ENCODE measurements around the gene BCL2. TPM values are rescaled to one million over a fixed set of nuclear protein-coding genes. Genes with fewer than 3 reads are reported as not detected.

Gene BCL2
- polyA plus RNA-seq, 6 donors from 2014 or later, result 11.8 to 43.0 (median 30.1) TPM

- peak; percentile 64 to 68 for ATAC-seq (ENCODE audit: low read depth in 2 of 2)
- Mint-ChIP-seq H3K4me3 (peak overlapping the region; percentile 78 to 97 (median 94)), H3K36me3 (peaks cover 0 to 12% of the 10 kb centered on the region in 2 donors), H3K27me3 (no peaks in the 10 kb centered on the region), H3K27ac (peak overlapping the region; percentile 90 to 98 (median 96)), H3K9me3 (no peaks in the 10 kb centered on the region), H3K4me1 (peaks cover 73 to 88% (median 88%) of the 10 kb centered on the region in 3 donors)
- DNase-seq, result peak; percentile 54
Observed at GRCh38 chr18:63138436-63139340, 180.9 kb downstream of the BCL2 start.

GRCh38 chr18:63137999-63138435 lies 181.6 kb downstream of the BCL2 start:
- H3K36me3 Mint-ChIP-seq, result peaks cover 0 to 12% of the 10 kb centered on the region in 2 donors
- H3K27ac Mint-ChIP-seq, result peak overlapping the region; percentile 90 to 98 (median 96)
- peak; percentile 72 for DNase-seq
- no peaks in the 10 kb centered on the region for H3K9me3 Mint-ChIP-seq
- H3K4me1 Mint-ChIP-seq, result peaks cover 66 to 84% (median 81%) of the 10 kb centered on the region in 3 donors
- H3K4me3 Mint-ChIP-seq, result peak overlapping the region; percentile 78 to 97 (median 94)
- H3K27me3 Mint-ChIP-seq, result no peaks in the 10 kb centered on the region
- peak; percentile 72 to 73 for ATAC-seq (ENCODE audit: low read depth in 2 of 2)

DNA sequence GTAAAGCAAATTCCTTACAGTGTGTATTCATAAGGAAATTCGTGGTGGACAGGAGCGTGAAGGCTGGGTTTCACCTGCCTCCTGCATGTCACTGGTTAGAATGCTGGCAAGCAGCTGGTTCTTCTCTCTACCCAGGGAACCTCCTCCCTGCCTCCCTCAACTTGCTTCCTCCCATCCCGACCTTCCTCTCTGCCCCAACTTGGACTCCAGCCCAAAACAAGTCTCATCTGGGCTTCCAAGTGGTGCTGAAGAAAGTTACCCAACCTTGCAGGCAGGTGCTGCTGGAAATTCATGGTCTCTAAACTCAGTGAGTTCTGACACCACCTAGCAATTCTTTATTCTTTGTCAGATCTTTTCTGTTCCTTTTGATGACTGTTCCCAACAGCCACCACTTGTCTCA lies 184.5 kb downstream of the BCL2 start:
- no peaks in the 10 kb centered on the region for H3K36me3 Mint-ChIP-seq

GRCh38 chr18:63132819-63133200 lies 186.8 kb downstream of the BCL2 start:
- Mint-ChIP-seq H3K4me3 (no peak overlapping the region), H3K27ac (no peak overlapping the region)
- ATAC-seq (ENCODE audit: low read depth in 2 of 2), result no peak

More for the DNA sequence above, 184.5 kb downstream of the BCL2 start:
- H3K4me1 Mint-ChIP-seq, result peaks cover 44 to 73% (median 62%) of the 10 kb centered on the region in 3 donors
- H3K9me3 Mint-ChIP-seq, result no peaks in the 10 kb centered on the region
- ATAC-seq (ENCODE audit: low read depth in 2 of 2) (no peak), DNase-seq (no peak)
- peak overlapping the region in 1 of 8 donors; percentile 1 for H3K4me3 Mint-ChIP-seq
- H3K27me3 Mint-ChIP-seq, result no peaks in the 10 kb centered on the region
- H3K27ac Mint-ChIP-seq, result peak overlapping the region in 4 of 6 donors; percentile 3 to 95 (median 88)

GRCh38 chr18:63131959-63132818 lies 187.4 kb downstream of the BCL2 start:
- ATAC-seq (ENCODE audit: low read depth in 2 of 2) (no peak), DNase-seq (no peak)
- no peaks in the 10 kb centered on the region for H3K27me3 Mint-ChIP-seq
- H3K4me1 Mint-ChIP-seq, result peaks cover 22 to 50% (median 39%) of the 10 kb centered on the region in 3 donors
- no peak overlapping the region for H3K4me3 Mint-ChIP-seq
- H3K9me3 Mint-ChIP-seq, result no peaks in the 10 kb centered on the region
- H3K36me3 Mint-ChIP-seq, result peaks cover 0 to 5% of the 10 kb centered on the region in 2 donors
- H3K27ac Mint-ChIP-seq, result peak overlapping the region in 4 of 6 donors; percentile 51 to 94 (median 58)

More at GRCh38 chr18:63132819-63133200, 186.8 kb downstream of the BCL2 start:
- DNase-seq, result no peak
- Mint-ChIP-seq H3K27me3 (no peaks in the 10 kb centered on the region), H3K4me1 (peaks cover 27 to 56% (median 41%) of the 10 kb centered on the region in 3 donors), H3K36me3 (no peaks in the 10 kb centered on the region), H3K9me3 (no peaks in the 10 kb centered on the region)

DNA sequence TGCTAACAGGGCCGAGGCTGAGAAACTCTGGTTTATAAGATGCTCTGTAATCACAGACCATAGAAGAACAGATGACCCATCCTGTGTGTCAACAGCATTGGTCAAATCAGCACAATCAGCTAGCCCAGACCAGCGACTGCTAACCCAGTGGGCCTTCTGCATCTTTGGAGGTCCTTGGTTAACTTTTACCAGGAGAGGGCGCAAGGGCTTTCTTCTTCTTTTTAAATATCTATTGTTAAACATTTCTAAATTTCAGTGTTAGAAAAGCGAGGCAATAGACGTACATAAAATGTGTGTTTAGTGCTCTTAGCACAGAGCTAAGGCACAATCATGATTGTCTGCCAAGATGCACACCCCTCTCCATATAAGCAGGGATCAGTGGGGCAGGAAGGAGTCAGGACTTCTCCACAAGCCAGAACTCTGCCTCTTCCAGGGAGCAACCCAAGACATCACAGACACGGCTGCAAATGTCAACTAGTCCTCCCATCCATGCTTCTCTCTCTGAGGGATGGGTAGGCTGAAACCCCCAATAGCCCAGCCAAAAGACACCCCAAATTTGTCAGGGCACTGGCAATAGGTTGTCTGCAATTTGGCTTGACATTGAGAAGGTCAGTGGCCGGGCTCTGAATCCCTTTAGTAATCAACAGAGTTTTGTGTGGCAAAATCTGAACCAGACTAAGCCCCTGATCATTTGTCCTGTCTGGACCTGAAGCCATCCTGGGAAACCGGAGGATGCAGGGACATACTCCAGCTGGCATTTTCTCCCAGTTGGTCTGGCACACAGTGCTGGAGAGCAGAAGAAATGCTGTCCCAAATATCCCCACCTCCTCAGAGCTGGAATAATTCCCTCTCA lies 188.2 kb downstream of the BCL2 start:
- H3K36me3 Mint-ChIP-seq, result peaks cover 0 to 7% of the 10 kb centered on the region in 2 donors
- H3K27ac Mint-ChIP-seq, result peak overlapping the region in 5 of 6 donors; percentile 2 to 94 (median 65)
- no peak overlapping the region for H3K4me3 Mint-ChIP-seq
- peak; percentile 57 to 67 for ATAC-seq (ENCODE audit: low read depth in 2 of 2)
- H3K27me3 Mint-ChIP-seq, result no peaks in the 10 kb centered on the region
- no peaks in the 10 kb centered on the region for H3K9me3 Mint-ChIP-seq
- DNase-seq, result peak; percentile 63
- peaks cover 15 to 43% (median 34%) of the 10 kb centered on the region in 3 donors for H3K4me1 Mint-ChIP-seq

DNA sequence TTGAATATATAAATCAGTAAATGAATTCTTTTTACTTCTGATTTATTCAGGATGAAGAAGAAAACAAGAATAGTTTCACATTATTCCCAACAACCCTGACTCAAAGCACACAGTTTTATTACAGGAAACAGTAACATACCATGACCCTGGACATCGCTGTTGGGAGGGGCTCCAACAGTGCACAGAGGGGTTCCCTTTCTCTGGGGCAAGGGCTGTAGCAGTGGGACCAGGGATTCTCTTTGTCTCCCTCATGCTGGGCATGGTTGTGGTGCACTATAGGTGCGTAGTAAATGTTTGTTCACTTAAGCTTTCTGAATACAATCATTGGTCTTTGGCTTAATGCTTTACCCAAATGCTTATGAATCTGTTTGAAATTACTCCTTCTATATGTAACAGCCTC lies 189.4 kb downstream of the BCL2 start:
- Mint-ChIP-seq H3K27ac (no peak overlapping the region), H3K9me3 (no peaks in the 10 kb centered on the region), H3K36me3 (peaks cover 0 to 7% of the 10 kb centered on the region in 2 donors), H3K4me1 (peaks cover 4 to 32% (median 22%) of the 10 kb centered on the region in 3 donors), H3K4me3 (peak overlapping the region in 1 of 8 donors; percentile 35), H3K27me3 (no peaks in the 10 kb centered on the region)
- ATAC-seq (ENCODE audit: low read depth in 2 of 2) (no peak), DNase-seq (no peak)

- ATAC-seq (ENCODE audit: low read depth in 2 of 2), result no peak
Observed at GRCh38 chr18:63128237-63128974, 191.2 kb downstream of the BCL2 start.

GRCh38 chr18:63126134-63127069 lies 193.2 kb downstream of the BCL2 start:
- H3K27ac Mint-ChIP-seq, result peak overlapping the region in 4 of 6 donors; percentile 12 to 50 (median 38)
- DNase-seq, result no peak

More at GRCh38 chr18:63128237-63128974, 191.2 kb downstream of the BCL2 start:
- no peak for DNase-seq
- Mint-ChIP-seq H3K9me3 (no peaks in the 10 kb centered on the region), H3K4me1 (peaks cover 4 to 26% (median 16%) of the 10 kb centered on the region in 3 donors), H3K27me3 (no peaks in the 10 kb centered on the region), H3K27ac (peak overlapping the region in 3 of 6 donors; percentile 55 to 92 (median 57)), H3K36me3 (peaks cover 0 to 7% of the 10 kb centered on the region in 2 donors), H3K4me3 (no peak overlapping the region)

DNA sequence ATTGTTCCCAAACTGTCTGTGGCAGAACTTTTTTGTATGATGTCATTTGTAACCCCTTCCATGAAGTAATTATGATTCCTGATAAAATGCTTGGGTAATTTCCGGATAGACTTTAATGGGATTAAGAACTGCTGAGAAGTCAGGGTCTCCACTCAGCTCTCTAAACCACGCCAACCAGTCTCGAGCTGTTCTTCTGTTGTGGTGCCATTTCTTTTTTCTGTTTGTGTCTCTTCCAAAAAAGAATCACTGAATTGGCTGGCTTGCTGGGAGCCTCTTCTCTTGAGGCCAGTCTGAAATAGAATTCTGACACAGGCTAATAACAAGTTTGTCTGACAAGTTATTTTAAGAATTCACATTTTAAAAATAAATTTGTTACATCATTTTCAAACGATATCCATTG lies 198.9 kb downstream of the BCL2 start:
- no peak for DNase-seq
- Mint-ChIP-seq H3K4me3 (no peak overlapping the region), H3K27ac (no peak overlapping the region), H3K9me3 (no peaks in the 10 kb centered on the region), H3K36me3 (no peaks in the 10 kb centered on the region), H3K4me1 (peaks cover 0 to 5% (median 0%) of the 10 kb centered on the region in 3 donors), H3K27me3 (peaks cover 0 to 4% (median 0%) of the 10 kb centered on the region in 3 donors)
- no peak for ATAC-seq (ENCODE audit: low read depth in 2 of 2)

More at GRCh38 chr18:63126134-63127069, 193.2 kb downstream of the BCL2 start:
- H3K4me1 Mint-ChIP-seq, result peaks cover 4 to 12% (median 11%) of the 10 kb centered on the region in 3 donors
- H3K9me3 Mint-ChIP-seq, result no peaks in the 10 kb centered on the region
- no peaks in the 10 kb centered on the region for H3K27me3 Mint-ChIP-seq
- H3K4me3 Mint-ChIP-seq, result no peak overlapping the region
- peaks cover 0 to 7% of the 10 kb centered on the region in 2 donors for H3K36me3 Mint-ChIP-seq
- no peak for ATAC-seq (ENCODE audit: low read depth in 2 of 2)

DNA sequence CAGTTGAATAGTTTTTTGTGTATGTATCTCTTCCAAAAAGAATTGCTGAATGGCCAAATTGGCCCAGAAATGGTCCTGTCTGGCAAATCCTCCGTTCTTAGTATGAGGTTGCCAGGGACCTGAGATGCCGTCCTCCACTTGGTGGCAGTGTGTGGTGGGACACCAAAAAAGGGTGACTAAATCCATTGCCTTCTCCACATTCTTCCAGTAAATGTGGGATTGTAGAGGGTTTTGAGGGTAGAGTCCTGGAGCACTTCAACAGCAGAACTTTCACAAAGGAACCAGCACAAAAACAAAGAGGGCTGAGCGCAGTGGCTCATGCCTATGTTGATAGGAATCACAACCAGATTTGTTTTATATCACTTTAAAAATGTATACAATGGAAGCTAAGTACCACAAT lies 199.9 kb downstream of the BCL2 start:
- no peak for ATAC-seq (ENCODE audit: low read depth in 2 of 2)
- no peak for DNase-seq
- no peaks in the 10 kb centered on the region for H3K36me3 Mint-ChIP-seq
- no peak overlapping the region for H3K27ac Mint-ChIP-seq
- peaks cover 0 to 4% (median 0%) of the 10 kb centered on the region in 3 donors for H3K27me3 Mint-ChIP-seq
- no peaks in the 10 kb centered on the region for H3K9me3 Mint-ChIP-seq
- H3K4me1 Mint-ChIP-seq, result peaks cover 0 to 5% (median 0%) of the 10 kb centered on the region in 3 donors
- no peak overlapping the region for H3K4me3 Mint-ChIP-seq

All from naive B cell (primary cell).